Small intestine (tissue), 16 donors: ENCODE data around the gene PHEX. TPM values are rescaled to one million over a fixed set of nuclear protein-coding genes. Genes with fewer than 3 reads are reported as not detected.

Experiments used
- DNase-seq, 2 donors: peaks; one replicate each; pipeline versions ENCODE4 v3.0.0 to v3.0.0-alpha.2; 2013
- FAIRE-seq: peaks from 2 replicates; lab custom pipeline; 2012; peaks lifted over from hg19 to GRCh38; lab: Jason Lieb, UNC
- H3K27ac ChIP-seq, 3 donors: one replicate each; pipeline ENCODE4 v1.5.1; 2013; ENCODE audit warnings: low read length in 2 of 3, mild to moderate bottlenecking in 2 of 3, control low read depth in 1 of 3, inconsistent platforms in 1 of 3, low read depth in 1 of 3, moderate library complexity in 1 of 3
- H3K27me3 ChIP-seq, 3 donors: one replicate each; pipeline ENCODE4 v1.6.1; 2013; ENCODE audit warnings: low read length in 3 of 3, inconsistent platforms in 1 of 3; ENCODE audit not compliant: control insufficient read depth in 3 of 3, insufficient read depth in 3 of 3
- H3K36me3 ChIP-seq, 3 donors: one replicate each; pipeline ENCODE4 v1.6.1; 2013; ENCODE audit warnings: low read length in 3 of 3, inconsistent platforms in 1 of 3, low read depth in 1 of 3, mild to moderate bottlenecking in 1 of 3, moderate library complexity in 1 of 3; ENCODE audit not compliant: control insufficient read depth in 3 of 3, insufficient read depth in 2 of 3
- H3K4me1 ChIP-seq, 3 donors: one replicate each; pipeline ENCODE4 v1.6.1; 2013; ENCODE audit warnings: low read length in 2 of 3, inconsistent platforms in 1 of 3, low read depth in 1 of 3, mild to moderate bottlenecking in 1 of 3, moderate library complexity in 1 of 3; ENCODE audit not compliant: control insufficient read depth in 3 of 3, insufficient read depth in 2 of 3
- H3K4me3 ChIP-seq, 3 donors: one replicate each; pipeline ENCODE4 v1.5.1; 2013; ENCODE audit warnings: low read length in 3 of 3, control low read depth in 1 of 3, inconsistent platforms in 1 of 3, low read depth in 1 of 3, mild to moderate bottlenecking in 1 of 3, moderate library complexity in 1 of 3
- H3K9me3 ChIP-seq, 2 donors: one replicate each; pipeline ENCODE4 v1.6.1; 2013; ENCODE audit warnings: low read depth in 1 of 2, low read length in 1 of 2; ENCODE audit not compliant: control insufficient read depth in 2 of 2, insufficient read depth in 1 of 2
- WGBS, 3 donors: extraction: QIAGEN DNeasy Blood & Tissue Kit; methylation state at CpG; one replicate each; pipeline ENCODE4 v1.1.7; 2013; 5-methylcytosine and 5-hydroxymethylcytosine counted together
- long read RNA-seq, 10 donors: transcript quantifications; one replicate each; lab custom pipeline, GENCODE V29; 2026
- polyA plus RNA-seq, 4 donors: library from polyadenylated mRNA; stranded (reverse) in 3 of 4; unstranded in 1 of 4; fragments of 200-250 nt in 3 of 4; fragments of 120-200 nt in 1 of 4; gene quantifications; one replicate each; pipeline versions ENCODE4 v1.2.1 to v1.2.3, GENCODE V29; 2013
- donor health status: healthy with polysubstance abuse.
- donor health status: control.
- donor health status: control.
- donor health status: Bipolar disorder and iron deficiency.
- donor health status: healthy.

Gene PHEX
- polyA plus RNA-seq = under 1 TPM; 0.31 to 0.67 (median 0.47) TPM
- long read RNA-seq, donor 1 = 0 reads
- long read RNA-seq, donor 2 = 0 reads
- long read RNA-seq, donor 3 = 0 reads
- long read RNA-seq, donor 4 = 0 reads
- long read RNA-seq, donor 5 = 0 reads
- long read RNA-seq, donor 6 = 0 reads
- long read RNA-seq, donor 7 = 0 reads
- long read RNA-seq, donor 8 = 0 reads
- long read RNA-seq, donor 9 = 0 reads
- long read RNA-seq, donor 10 = 0 reads

GRCh38 chrX:22032084-22032483 lies at the start of gene PHEX:
PHEX (plus strand) TSS chrX:22032325; CDS start chrX:22033006, 681 bp downstream.
- WGBS, 3 donors = 68 to 100% (median 68%) methylated on average over 1 of the region's 1 CpG

GRCh38 chrX:21985332-21985777 lies 46.8 kb upstream of the PHEX start:
- 2 to 18% (median 8%) methylated on average over 3 of the region's 3 CpGs for WGBS, 3 donors
- Histone ChIP-seq H3K4me1 (peaks cover 0 to 2% (median 0%) of the 10 kb centered on the region in 3 donors), H3K9me3 (no peaks in the 10 kb centered on the region), H3K4me3 (no peak overlapping the region), H3K27ac (no peak overlapping the region), H3K36me3 (peaks cover 0 to 29% (median 0%) of the 10 kb centered on the region in 3 donors), H3K27me3 (no peaks in the 10 kb centered on the region)
- DNase-seq (peak; percentile 76 to 79), FAIRE-seq (peak; percentile 94)

More at GRCh38 chrX:22032084-22032483, at the start of gene PHEX:
- no peaks in the 10 kb centered on the region for H3K4me1 ChIP-seq
- FAIRE-seq (no peak), DNase-seq (no peak)
- no peaks in the 10 kb centered on the region for H3K9me3 ChIP-seq
- no peaks in the 10 kb centered on the region for H3K27me3 ChIP-seq
- no peak within 1 kb of the TSS for H3K4me3 ChIP-seq
- H3K27ac ChIP-seq = no peak within 1 kb of the TSS
- no peaks in the 10 kb centered on the region for H3K36me3 ChIP-seq

GRCh38 chrX:21986596-21986995 lies 45.5 kb upstream of the PHEX start:
- no peaks in the 10 kb centered on the region for H3K27me3 ChIP-seq
- no peak overlapping the region for H3K27ac ChIP-seq
- H3K36me3 ChIP-seq = peaks cover 0 to 30% (median 0%) of the 10 kb centered on the region in 3 donors
- peaks cover 0 to 2% (median 0%) of the 10 kb centered on the region in 3 donors for H3K4me1 ChIP-seq
- H3K9me3 ChIP-seq = no peaks in the 10 kb centered on the region
- no peak for DNase-seq
- no peak overlapping the region for H3K4me3 ChIP-seq
- FAIRE-seq = no peak
- WGBS, 3 donors = 21 to 49% (median 22%) methylated on average over 1 of the region's 1 CpG

GRCh38 chrX:21989384-21989783 lies 42.7 kb upstream of the PHEX start:
- FAIRE-seq (no peak), DNase-seq (no peak)
- Histone ChIP-seq H3K27ac (no peak overlapping the region), H3K4me3 (no peak overlapping the region), H3K27me3 (no peaks in the 10 kb centered on the region), H3K4me1 (peaks cover 0 to 2% (median 0%) of the 10 kb centered on the region in 3 donors), H3K9me3 (no peaks in the 10 kb centered on the region), H3K36me3 (peaks cover 0 to 34% (median 0%) of the 10 kb centered on the region in 3 donors)
- WGBS, 3 donors = 66 to 83% (median 82%) methylated on average over 4 of the region's 4 CpGs

- FAIRE-seq = no peak
- Histone ChIP-seq H3K27ac (no peak overlapping the region), H3K4me3 (no peak overlapping the region), H3K9me3 (no peaks in the 10 kb centered on the region), H3K4me1 (peaks cover 0 to 2% (median 0%) of the 10 kb centered on the region in 3 donors), H3K27me3 (no peaks in the 10 kb centered on the region), H3K36me3 (peaks cover 0 to 32% (median 2%) of the 10 kb centered on the region in 3 donors)
- no peak for DNase-seq
- WGBS, 3 donors = 85 to 92% (median 87%) methylated on average over 8 of the region's 8 CpGs
Measured at GRCh38 chrX:21990832-21991231, 41.3 kb upstream of the PHEX start.

- FAIRE-seq = no peak
Measured at GRCh38 chrX:21991504-21991903, 40.6 kb upstream of the PHEX start.

GRCh38 chrX:21993265-21993664 lies 38.9 kb upstream of the PHEX start:
- DNase-seq (no peak), FAIRE-seq (no peak)
- H3K27ac ChIP-seq = peak overlapping the region in 1 of 3 donors; percentile 70
- no peaks in the 10 kb centered on the region for H3K4me1 ChIP-seq
- H3K36me3 ChIP-seq = peaks cover 0 to 24% (median 2%) of the 10 kb centered on the region in 3 donors
- no peaks in the 10 kb centered on the region for H3K27me3 ChIP-seq
- 73 to 90% (median 83%) methylated on average over 8 of the region's 8 CpGs for WGBS, 3 donors
- no peaks in the 10 kb centered on the region for H3K9me3 ChIP-seq
- no peak overlapping the region for H3K4me3 ChIP-seq

More at GRCh38 chrX:21991504-21991903, 40.6 kb upstream of the PHEX start:
- H3K9me3 ChIP-seq = no peaks in the 10 kb centered on the region
- no peak for DNase-seq
- no peak overlapping the region for H3K27ac ChIP-seq
- H3K36me3 ChIP-seq = peaks cover 0 to 31% (median 2%) of the 10 kb centered on the region in 3 donors
- H3K4me3 ChIP-seq = no peak overlapping the region
- WGBS, 3 donors = 79 to 86% (median 85%) methylated on average over 3 of the region's 3 CpGs
- no peaks in the 10 kb centered on the region for H3K27me3 ChIP-seq
- H3K4me1 ChIP-seq = peaks cover 0 to 1% (median 0%) of the 10 kb centered on the region in 3 donors

- FAIRE-seq = no peak
- H3K27me3 ChIP-seq = no peaks in the 10 kb centered on the region
- WGBS, 3 donors = 78 to 91% (median 78%) methylated on average over 10 of the region's 10 CpGs
Measured at GRCh38 chrX:21996872-21997455, 35.2 kb upstream of the PHEX start.

More at GRCh38 chrX:21996872-21997455, 35.2 kb upstream of the PHEX start:
- Histone ChIP-seq H3K4me1 (no peaks in the 10 kb centered on the region), H3K9me3 (no peaks in the 10 kb centered on the region), H3K27ac (peak overlapping the region in 1 of 3 donors; percentile 34), H3K36me3 (peaks cover 0 to 7% (median 2%) of the 10 kb centered on the region in 3 donors), H3K4me3 (no peak overlapping the region)
- DNase-seq = no peak
